NCI-H524 treated with DMSO at 0.1 percent for 48 hours (cell line): ENCODE data around the gene FAM241A.
"Not testable (repeated sequence)": the region's sequence is repeated elsewhere in the genome, so short reads cannot be mapped to it uniquely, and the experiment has no call there.

Experiments
- DNase-seq: peaks from one replicate; lab custom pipeline; 2025; lab: John Stamatoyannopoulos, UW

Gene FAM241A

DNA sequence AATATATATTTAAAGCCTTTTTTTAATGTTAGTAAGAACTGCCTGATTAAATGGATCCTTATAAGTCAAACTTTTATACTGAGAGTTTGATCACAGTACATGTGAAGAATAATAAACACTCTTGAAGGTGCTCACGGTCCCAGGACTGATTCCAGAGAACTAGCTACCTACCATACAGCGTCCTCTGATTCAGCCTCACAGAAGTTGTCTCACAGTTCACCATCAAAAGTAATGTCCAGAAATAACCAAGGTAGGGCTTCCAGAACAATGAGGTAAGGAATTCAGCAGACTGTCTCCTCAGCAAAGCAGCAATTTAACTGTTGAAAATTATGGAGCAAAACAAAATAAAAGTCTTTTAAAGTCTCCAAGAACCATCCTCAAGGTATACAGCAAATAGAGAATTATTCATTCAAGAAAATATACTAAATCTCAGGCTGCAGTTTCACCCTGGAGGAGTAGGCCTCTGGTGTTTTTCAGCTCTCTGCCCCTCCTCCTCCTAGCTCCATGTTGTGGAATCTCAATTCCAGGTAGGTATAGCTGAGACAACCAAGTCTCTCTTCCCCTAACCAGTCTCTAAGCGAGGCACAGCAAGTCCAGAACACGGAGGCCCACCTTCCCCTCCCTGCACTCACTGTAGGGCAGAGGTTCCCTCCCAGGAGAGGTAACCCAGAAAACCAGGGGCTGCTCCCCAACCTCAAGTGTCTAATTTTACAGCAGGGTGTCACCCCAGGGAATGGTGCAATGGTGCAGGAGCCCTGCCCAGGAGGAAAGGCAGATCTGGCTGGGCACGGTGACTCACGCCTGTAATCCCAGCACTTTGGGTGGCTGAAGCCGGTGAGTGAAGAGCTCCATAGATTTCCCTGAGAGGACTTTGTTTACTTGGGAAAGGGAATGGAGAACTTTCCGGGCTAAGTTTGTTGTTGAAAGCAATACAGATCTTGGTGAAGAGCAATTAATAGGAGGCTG lies 28.6 kb downstream of the FAM241A start:
- no peak for DNase-seq

GRCh38 chr4:112175840-112176239 lies 30.6 kb downstream of the FAM241A start:
- DNase-seq = no peak

- DNase-seq = no peak
Observed at GRCh38 chr4:112176596-112176995, 31.3 kb downstream of the FAM241A start.

- DNase-seq = not testable (repeated sequence)
Observed at GRCh38 chr4:112178741-112179140, 33.5 kb downstream of the FAM241A start.

- DNase-seq = no peak
Observed at GRCh38 chr4:112181358-112182000, 36.2 kb downstream of the FAM241A start.

- no peak for DNase-seq
Observed at GRCh38 chr4:112182604-112183003, 37.4 kb downstream of the FAM241A start.

- no peak for DNase-seq
Observed at GRCh38 chr4:112183252-112183651, 38.0 kb downstream of the FAM241A start.

GRCh38 chr4:112184438-112184837 lies 39.2 kb downstream of the FAM241A start:
- DNase-seq = no peak

GRCh38 chr4:112185334-112185733 lies 40.1 kb downstream of the FAM241A start:
- no peak for DNase-seq

DNA sequence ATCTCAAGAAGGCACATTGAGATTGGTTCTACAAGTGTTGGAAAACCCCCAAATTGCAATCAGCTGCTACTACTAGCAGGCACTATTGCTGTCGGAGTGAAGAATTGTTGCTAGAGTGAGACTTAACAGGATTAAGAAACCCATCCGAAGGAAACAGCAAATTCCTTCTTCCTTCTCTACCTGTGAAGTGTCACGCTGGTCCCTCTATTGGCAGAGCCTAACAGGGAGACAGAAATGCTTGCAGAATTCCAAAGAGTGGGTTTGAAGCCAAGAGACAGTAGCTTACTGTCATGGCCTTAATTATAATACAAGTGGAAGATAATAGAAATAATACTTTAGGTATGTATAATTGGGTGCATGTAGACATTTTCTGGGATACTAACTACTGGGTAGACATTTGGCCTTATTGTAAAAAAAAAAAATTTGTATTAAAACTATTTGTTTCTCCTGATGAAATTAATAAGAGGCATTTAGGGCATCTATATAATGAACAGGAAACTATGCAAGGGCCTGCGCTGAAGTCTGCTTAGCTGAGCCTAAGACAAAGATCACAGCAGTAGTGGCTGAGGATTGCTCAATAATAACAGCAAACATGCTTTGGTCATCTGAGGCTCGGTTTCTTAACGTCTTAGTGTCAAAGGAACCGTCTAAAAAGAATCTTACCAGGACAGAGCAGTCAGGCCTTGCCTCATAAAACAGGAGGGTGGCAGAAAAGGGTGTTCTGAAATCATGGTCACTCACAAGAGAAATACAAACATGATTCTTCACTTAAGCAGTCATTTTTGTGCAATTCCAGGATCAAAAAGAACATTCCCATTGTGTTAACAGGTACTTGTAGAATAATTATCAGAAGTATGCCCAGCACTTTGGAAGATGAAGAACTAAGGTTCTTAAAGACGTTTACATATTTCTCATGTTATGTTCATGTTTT lies 40.8 kb downstream of the FAM241A start:
- DNase-seq = no peak

DNA sequence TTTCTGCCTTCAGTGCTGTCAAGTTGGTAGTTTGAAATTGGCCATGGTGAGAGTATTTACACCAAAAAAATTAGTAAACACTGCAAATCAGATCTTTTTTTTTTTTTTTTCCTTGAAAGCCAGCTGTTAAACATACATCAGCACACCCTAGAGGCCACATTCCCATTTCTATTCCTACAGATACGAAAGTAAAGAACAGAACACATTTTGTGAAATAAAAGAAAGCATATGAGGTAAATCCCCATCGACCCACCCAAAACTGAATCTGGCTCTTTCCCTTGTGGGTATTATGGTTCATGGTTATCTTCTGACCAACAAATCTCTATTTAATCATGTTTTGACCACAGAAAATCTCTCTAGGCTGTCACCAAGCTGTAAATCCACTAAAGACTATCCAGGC lies 44.5 kb downstream of the FAM241A start:
- no peak for DNase-seq

DNA sequence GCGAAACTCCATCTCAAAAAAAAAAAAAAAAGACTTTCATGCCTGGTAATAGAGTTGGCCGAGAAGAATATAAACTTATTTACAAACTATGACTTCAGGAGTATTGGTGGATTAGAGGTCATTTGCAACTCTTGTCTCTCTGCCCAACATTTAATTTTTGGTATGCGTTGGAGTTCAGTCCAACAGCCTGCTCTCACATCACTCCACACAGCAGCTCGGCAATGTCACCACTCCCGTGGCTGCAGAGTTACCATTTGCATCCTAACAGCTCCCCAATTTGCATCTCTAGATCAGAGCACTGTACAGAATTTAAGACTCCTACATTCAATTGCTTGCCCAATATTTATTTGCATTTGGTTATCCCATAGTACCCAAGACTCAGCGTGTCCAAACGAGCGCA lies 45.4 kb downstream of the FAM241A start:
- DNase-seq = no peak

DNA sequence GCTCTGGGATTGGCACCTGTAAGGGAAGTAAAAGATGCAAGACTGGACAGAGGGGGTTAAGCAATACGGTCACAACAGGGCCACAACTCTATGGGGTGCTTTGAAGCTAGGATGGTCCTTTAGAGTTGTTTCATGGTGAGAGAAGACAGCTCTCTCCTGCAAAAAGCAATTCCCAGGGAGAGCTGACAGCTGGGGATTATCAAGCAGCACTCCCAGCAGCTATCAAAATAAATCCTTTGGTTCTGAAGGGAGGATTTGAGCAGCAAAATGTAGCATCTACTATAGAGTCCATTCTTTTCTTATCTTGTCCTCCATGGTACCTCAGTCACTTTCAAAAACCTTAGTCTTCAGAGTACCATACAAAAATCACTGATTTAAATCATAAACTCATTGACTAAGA lies 51.2 kb downstream of the FAM241A start:
- DNase-seq = no peak

DNA sequence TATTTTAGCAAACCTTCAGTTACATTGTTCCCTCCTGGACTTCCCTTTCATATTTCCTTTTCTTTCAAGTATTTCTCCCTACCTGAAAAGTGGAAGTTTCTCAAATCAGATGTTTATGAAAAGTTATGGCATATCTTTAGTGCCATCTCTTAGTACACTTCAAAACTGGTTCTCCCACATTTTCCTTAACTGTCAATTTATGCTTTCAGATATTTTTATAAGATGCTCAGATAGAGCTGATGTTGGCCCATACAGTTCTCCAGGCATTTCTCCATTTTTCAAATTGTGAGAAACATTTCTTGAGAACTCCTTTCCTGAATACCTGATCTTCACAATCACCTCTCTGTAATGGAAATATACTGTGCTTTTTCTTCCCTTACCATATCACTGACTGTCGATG lies 53.8 kb downstream of the FAM241A start:
- DNase-seq = no peak

DNA sequence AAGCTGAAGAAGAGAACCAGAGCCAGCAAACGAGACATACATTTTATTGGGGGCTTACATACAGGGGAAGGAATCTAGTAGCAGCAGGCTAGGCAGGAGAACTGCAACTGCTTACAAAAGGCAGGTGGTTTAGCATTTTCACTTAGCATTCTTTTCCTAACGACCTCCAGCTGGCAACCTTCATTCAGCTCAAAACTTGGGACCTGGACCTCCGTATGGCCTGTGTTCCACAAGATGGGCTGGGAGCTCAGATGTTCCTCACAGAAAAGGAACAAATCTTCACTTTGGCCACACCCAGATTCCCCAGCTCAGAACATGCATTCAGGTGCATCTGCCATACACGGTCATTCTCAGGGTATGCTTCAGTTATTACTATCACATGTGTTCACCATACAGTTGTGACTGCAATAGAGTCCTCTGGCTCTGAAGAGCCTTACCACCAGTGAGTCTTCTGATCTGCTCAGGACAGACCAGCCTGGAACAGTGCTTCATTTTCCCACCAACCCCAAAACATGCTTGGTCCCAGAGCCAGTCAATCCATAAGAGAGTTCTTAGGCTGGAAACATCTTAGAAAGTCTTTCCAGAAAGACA lies 56.8 kb downstream of the FAM241A start:
- no peak for DNase-seq

DNA sequence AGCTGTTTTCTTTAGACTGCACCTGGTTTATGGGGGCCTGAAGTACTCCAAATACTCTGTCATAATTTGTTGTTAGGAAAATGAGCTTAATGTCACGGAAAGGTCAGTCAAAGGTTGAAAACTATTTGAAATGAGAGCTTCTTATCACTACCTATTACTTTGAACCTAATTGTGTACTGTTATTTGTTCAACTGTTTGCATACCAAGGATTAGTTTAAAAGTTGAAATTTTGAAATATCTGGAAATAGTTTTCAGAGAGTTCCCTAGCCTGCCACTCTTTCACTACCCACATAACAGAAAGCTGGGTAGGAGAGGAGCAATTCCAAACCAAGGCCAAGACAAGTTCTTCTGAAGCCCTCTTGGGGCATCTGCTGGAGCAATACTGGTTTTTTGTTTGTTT lies 58.3 kb downstream of the FAM241A start:
- DNase-seq = no peak

- no peak for DNase-seq
Observed at GRCh38 chr4:112206431-112206830, 61.2 kb downstream of the FAM241A start.

DNA sequence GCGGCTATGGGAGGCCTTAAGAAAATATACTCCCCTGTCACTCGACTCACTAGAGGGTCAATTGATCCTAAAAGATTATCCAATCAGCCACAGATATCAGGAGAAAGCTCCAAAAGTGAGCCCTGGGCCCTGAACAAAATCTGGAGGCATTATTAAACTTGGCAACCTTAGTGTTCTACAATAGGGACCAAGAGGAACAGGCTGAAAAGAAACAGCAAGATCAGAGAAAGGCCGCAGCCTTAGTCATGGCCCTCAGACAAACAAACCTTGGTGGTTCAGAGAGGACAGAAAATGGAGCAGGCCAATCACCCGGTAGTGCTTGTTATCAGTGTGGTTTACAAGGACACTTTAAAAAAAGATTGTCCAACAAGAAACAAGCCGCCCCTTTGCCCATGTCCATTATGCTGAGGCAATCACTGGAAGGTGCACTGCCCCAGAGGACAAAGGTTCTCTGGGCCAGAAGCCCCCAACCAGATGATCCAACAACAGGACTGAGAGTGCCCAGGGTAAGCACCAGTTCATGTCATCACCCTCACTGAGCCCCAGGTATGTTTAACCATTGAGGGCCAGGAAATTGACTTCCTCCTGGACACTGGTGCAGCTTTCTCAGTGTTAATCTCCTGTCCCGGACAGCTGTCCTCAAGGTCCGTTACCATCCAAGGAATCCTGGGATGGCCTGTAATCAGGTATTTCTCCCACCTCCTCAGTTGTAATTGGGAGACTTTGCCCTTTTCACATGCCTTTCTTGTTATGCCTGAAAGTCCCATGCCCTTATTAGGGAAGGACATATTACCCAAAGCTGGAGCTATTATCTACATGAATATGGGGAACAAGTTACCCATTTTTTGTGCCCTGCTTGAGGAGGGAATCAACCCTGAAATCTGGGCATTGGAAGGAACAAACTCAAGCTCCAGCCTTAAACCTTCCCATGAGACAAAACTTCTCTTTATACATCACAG lies 63.2 kb downstream of the FAM241A start:
- not testable (repeated sequence) for DNase-seq

GRCh38 chr4:112210777-112211176 lies 65.5 kb downstream of the FAM241A start:
- no peak for DNase-seq

- DNase-seq = no peak
Observed at GRCh38 chr4:112213091-112213490, 67.8 kb downstream of the FAM241A start.

GRCh38 chr4:112213856-112214255 lies 68.6 kb downstream of the FAM241A start:
- no peak for DNase-seq
